Right lung (tissue), 10 donors: ENCODE results near the gene SLC24A2. TPM values are rescaled to one million over a fixed set of nuclear protein-coding genes. Genes with fewer than 3 reads are reported as not detected.
"Not testable (repeated sequence)": the region's sequence is repeated elsewhere in the genome, so short reads cannot be mapped to it uniquely, and the experiment has no call there.

ENCODE experiments used
- DNase-seq, 2 donors: peaks; one replicate each; pipeline ENCODE4 v3.0.0-alpha.2; 2013
- long read RNA-seq, 8 donors: transcript quantifications; one replicate each; lab custom pipeline, GENCODE V29; 2026
- polyA plus RNA-seq, 5 donors: library from polyadenylated mRNA; unstranded; fragments of 120-200 nt; gene quantifications; one replicate each; pipeline versions ENCODE4 v1.2.1 to v1.2.3, GENCODE V29; 2013; ENCODE audit warnings: inconsistent platforms in 1 of 5, low replicate concordance in 1 of 5; ENCODE audit not compliant: insufficient read length in 5 of 5, insufficient read depth in 1 of 5

The SLC24A2 gene
- under 1 TPM; 0.23 to 0.66 (median 0.48) TPM for polyA plus RNA-seq
- long read RNA-seq, donor 1 = 0 reads
- long read RNA-seq, donor 2 = 0 reads
- long read RNA-seq, donor 3 = 0 reads
- long read RNA-seq, donor 4 = 0 reads
- long read RNA-seq, donor 5 = 0 reads
- long read RNA-seq, donor 6 = 0 reads
- long read RNA-seq, donor 7 = 0 reads
- long read RNA-seq, donor 8 = 0 reads

- no peak for DNase-seq
Measured at GRCh38 chr9:19788614-19789271, at the start of gene SLC24A2. SLC24A2 (minus strand) TSS chr9:19789037.

DNA sequence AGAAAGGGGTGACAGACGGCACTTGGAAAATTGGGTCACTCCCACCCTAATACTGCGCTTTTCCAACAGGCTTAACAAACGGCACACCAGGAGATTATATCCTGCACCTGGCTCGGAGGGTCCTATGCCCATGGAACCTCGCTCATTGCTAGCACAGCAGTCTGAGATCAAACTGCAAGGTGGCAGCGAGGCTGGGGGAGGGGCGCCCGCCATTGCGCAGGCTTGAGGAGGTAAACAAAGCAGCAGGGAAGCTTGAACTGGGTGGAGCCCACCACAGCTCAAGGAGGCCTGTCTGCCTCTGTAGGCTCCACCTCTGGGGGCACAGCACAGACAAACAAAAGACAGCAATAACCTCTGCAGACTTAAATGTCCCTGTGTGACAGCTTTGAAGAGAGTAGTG lies 44.5 kb upstream of the SLC24A2 start:
- DNase-seq = not testable (repeated sequence)

- DNase-seq = no peak
Measured at GRCh38 chr9:19830796-19831195, 42.0 kb upstream of the SLC24A2 start.

DNA sequence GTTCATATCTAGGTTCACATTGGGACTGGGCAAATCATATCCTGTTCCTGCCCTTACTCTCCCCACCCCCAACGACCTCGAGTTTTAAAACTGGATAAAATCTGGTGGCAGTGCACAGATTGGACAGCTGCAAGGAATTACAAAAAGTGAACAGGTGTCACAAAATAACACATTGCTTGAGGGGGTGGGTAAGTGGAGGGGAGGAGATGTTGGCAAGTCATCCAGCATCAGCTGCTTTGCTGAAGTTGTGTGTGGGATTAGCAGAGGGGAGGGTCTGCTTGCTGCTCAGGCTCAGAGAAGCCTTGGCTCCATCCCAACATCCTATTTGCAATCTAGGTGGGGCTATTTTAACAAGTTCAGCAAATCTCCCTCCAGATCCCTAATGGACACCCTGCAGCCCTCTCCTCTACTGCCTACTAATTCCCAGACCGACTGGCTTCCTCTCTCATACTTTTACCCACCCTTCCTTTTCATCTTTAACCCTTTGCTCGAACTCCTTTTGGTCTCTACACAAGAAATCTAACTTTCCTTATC lies 39.8 kb upstream of the SLC24A2 start:
- no peak for DNase-seq

DNA sequence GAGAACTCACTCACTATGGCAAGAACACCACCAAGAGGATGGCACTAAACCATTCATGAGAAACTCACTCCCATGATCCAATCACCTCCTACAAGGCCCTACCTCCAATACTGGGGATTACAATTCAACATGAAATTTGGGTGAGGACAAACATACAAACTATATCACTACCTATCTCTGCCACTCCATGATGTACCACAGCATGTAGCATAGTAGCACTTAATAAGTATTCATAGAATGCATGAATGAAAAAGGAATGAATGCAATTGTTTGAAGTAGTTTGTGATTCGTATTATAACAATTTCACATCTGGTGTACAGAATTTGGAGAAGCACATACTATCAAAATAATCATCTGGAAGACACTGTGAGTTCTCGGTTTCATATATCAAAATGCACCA lies 27.9 kb upstream of the SLC24A2 start:
- DNase-seq = no peak

- no peak for DNase-seq
Measured at GRCh38 chr9:19812194-19812593, 23.4 kb upstream of the SLC24A2 start.

DNA sequence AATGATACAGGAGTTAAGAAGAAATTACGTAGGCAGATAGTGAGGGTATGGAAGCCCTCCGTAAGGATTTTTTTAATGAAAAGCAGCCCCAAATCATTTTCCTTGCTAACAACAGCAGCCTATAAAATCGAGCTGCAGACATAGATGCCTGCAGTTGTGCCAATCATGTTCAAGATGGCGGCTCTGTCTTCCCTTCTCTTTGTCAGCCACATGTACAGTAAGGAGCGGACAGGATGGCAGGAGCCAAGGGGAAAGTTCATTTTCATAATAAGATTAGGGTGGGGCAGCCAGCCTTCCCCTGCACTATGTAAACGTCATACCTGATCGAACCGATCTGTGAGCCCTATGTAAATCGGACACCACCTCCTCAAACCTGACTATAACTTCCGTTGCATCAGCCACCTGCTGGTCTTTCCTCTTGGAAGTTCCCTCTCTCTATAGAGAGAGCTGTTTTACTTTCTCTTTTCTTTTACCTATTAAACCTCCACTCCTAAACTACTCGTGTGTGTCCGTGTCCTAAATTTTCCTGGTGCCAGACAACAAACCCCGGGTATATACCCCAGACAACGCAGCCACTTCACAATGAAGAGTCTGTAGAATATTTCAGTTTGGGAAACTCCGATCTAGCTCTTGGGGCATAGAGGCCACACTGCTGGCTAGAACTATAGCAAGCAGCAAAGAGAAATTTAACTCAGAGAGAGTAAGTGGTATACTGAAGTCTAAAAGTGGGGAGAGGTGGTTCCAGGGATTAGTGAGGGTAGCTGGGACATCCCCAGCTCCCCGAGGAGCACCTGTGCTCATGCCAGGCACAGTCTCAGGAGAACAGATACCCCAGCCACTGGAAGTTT lies 20.8 kb upstream of the SLC24A2 start:
- DNase-seq = no peak

DNA sequence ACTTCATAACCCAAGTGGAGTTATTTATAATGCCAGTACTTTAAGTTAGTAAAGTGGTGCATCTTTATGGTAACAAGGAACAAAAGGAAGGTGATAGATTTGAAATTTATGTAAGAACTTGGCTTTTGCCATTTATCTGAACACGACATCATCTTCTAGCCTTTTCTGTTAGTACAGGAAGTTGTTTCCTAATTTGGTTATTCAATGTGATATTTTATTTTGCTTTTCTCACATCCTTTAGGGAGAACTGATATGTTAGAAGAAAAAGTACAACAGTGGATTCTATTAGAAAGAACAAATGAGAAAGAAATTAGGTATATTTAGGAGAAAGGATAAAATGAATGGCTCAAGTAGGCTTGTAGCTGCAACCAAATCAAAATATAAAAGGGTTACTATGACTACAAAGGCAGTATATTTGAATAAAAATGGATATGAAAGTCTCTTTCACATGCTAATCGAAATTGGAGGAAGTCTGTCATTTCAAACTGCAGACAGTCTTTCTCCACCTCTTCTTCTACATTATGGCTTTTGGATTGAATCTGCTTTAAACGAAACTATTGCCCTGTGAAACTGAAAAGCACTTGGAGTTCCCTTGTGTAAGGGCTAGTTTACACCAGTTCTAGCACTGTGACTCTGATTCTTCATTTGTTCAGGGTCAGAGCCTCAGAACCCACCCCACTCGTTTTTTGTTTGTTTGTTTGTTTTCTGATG lies 18.5 kb upstream of the SLC24A2 start:
- no peak for DNase-seq

DNA sequence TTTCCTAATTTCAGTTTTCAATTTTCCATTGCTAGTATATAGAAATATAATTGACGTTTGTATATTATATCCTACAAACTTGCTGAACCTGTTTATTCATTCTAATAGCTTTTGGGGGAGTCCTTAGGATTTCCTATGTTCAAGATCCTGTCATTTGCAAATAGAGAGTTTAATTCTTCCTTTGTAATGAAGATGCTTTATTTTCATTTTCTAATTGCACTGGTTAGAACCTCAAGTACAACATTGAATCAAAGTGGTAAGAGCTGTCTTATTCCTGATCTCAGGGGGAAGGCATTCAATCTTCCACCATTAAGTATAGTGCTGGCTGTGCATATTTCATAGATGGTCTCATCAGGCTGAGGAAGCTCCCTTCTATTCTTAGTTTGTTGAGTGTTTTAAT lies 15.6 kb upstream of the SLC24A2 start:
- no peak for DNase-seq

GRCh38 chr9:19800884-19801283 lies 12.0 kb upstream of the SLC24A2 start:
- no peak for DNase-seq

DNA sequence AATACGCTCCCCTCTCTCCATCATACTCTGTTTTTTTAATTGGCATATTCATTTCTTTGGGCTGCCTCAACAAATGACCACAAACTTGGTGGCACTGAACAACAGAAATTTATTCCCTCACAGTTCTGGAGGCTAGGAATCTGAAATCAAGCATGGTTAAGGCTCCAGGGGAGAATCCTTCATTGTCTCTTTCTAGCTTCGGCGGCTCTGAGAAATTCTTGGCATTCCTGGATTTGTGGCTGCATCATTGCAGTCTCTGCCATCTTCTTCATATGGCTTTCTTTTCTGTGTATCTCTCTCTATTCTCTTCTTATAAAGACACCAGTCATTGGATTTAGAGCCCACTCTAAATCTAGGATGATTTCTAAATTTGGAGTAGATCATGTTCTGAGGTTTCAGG lies 10.9 kb upstream of the SLC24A2 start:
- DNase-seq = no peak

GRCh38 chr9:19788152-19788551 lies 685 bp downstream of the SLC24A2 start:
- no peak for DNase-seq

- DNase-seq = no peak
Measured at GRCh38 chr9:19787672-19788071, 1.2 kb downstream of the SLC24A2 start.

DNA sequence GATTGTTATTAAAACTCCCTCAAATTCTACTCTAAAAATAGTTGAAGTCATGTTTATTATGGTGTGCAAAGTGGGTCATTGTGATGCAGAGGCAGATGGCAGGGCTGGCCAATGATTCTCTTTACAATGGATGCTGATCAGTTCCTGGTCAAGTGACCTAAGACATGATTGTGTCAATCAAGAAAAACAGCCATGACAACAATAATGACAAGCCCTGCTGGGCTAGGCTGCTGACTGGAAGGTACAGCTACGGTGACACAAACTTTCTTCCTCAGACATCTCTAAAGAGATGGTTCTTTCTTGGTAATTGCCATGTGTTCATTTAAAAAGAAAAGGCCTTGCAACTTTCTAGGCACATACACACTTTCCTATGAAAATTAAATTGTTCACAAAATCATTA lies 3.6 kb downstream of the SLC24A2 start:
- no peak for DNase-seq

- DNase-seq = no peak
Measured at GRCh38 chr9:19784136-19784535, 4.7 kb downstream of the SLC24A2 start.

DNA sequence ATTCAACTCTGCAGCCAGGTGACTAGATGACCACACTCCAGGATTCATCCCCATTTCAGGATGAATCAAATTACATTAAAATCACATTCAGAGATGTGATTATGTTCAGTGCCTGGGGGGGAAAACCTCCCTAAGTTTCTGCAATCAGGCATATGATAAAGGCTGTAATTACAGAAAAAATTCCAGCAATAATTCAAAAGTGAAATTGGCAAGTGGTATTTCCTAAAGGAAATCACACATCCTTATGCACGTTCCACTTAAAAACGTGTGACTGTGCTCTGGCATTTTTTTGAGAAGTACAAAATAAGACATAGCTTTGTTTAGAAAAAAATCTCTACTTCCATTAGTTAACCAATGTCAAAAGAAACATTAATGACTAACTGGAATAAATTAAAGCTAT lies 5.3 kb downstream of the SLC24A2 start:
- DNase-seq = no peak

GRCh38 chr9:19782005-19782404 lies 6.8 kb downstream of the SLC24A2 start:
- DNase-seq = no peak

DNA sequence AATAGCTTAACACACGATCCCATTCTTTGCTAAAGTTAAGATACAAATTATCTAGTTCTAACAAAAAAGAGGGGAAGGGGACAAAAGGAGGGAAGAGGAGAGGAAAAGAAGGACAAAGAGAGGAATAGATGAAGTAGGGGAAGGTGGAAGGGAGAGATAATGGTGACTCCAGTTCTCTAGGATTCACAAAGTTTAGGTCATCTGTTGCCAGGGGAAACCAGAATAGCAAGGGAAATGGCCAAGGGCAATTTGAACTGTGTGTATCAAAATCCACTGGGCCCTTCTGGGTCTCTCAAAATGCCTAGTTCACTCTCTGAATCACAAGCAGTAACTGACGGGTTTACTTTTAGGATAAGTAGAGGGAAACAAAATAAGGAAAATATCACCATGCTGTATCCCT lies 7.6 kb downstream of the SLC24A2 start:
- DNase-seq = no peak

GRCh38 chr9:19771446-19771845 lies 17.4 kb downstream of the SLC24A2 start:
- no peak for DNase-seq

- no peak for DNase-seq
Measured at GRCh38 chr9:19770973-19771372, 17.9 kb downstream of the SLC24A2 start.

DNA sequence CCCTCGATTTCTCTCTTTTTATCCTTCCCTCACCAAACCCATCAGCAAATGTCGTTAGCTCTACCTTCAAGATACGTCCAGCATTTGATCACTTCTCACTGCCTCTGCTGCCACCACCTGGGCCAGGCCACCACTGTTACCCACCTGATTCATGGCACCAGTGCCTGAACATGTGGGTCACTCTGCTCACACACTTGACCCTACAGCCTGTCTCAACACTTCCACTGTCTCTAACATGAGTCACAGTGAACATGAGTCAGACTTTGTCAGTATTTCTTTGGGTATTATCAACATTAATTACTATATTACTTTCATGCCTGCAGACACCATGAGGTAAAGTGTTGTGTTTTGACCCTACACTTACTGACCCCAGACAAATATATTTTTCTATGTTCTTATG lies 19.6 kb downstream of the SLC24A2 start:
- no peak for DNase-seq

DNA sequence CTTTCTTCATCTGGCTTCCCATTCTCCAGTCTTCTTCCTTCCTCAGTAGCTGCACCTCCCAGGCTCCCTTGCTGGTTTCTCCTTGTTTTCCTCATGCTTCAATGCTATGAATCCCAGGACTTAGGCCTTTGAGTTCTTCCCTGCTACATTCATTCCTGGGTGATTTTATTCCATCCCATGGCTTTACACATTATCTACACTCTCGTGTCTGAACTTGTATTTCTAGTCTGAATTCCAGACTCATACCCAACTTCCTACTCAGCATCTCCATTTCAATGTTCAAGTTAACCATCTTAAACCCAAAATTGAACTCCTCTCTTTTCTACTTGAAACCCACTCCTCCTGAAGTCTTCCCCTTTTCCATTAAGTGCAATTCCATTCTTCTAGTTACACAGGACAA lies 20.0 kb downstream of the SLC24A2 start:
- DNase-seq = no peak
